Tibial artery (tissue), 4 donors: Measurements from ENCODE around the gene TXNDC11.

Experiments
- DNase-seq, 2 donors: peaks; one replicate each; pipeline ENCODE4 v3.0.0-alpha.2; 2019
- H3K27ac ChIP-seq, 2 donors: fragments of 200-600 bp; sonication (generic) in 1 of 2; 1 replicate in 1 of 2; 2 replicates in 1 of 2; pipeline ENCODE4 v1.5.1; 2018 to 2019; ENCODE audit warnings: mild to moderate bottlenecking in 1 of 2
- H3K27me3 ChIP-seq, 2 donors: fragments of 200-600 bp; sonication (generic) in 1 of 2; one replicate each; pipeline versions ENCODE4 v1.5.1 to v1.6.0; 2016 to 2019
- H3K36me3 ChIP-seq, 3 donors: fragments of 200-600 bp; sonication (generic) in 2 of 3; one replicate each; pipeline ENCODE4 v1.5.1; 2016 to 2019; ENCODE audit warnings: mild to moderate bottlenecking in 2 of 3
- H3K4me1 ChIP-seq, 4 donors: fragments of 200-600 bp; sonication (generic) in 2 of 4; 1 replicate in 3 of 4; 2 replicates in 1 of 4; pipeline ENCODE4 v1.5.1; 2016 to 2019
- H3K4me3 ChIP-seq, 2 donors: fragments of 200-600 bp; sonication (generic) in 1 of 2; 1 replicate in 1 of 2; 2 replicates in 1 of 2; pipeline ENCODE4 v1.5.1; 2018 to 2019; ENCODE audit warnings: mild to moderate bottlenecking in 2 of 2
- H3K9me3 ChIP-seq, 3 donors: fragments of 200-600 bp; sonication (generic) in 1 of 3; one replicate each; pipeline ENCODE4 v1.5.1; 2016 to 2019
- CTCF ChIP-seq, 2 experiments: fragments of 200-600 bp in 1 of 2; fragments of 450-650 bp in 1 of 2; IDR thresholded peaks; one replicate each; pipeline ENCODE4 v1.5.1; 2017 to 2019; ENCODE audit warnings: antibody characterized with exemption in 2 of 2, mild to moderate bottlenecking in 1 of 2, moderate library complexity in 1 of 2
- intact Hi-C: fragments of 100-400 bp; cut with DNase I; formaldehyde crosslinking; loops from one replicate; pipeline ENCODE4 v1.15.0; 2023; ENCODE audit warnings: low total_unique reads

TXNDC11 gene

GRCh38 chr16:11756248-11756647 is 13.6 kb upstream of the TXNDC11 start:
- Histone ChIP-seq H3K4me1 (peaks cover 0 to 18% (median 11%) of the 10 kb centered on the region in 4 donors), H3K36me3 (peaks cover 61 to 89% (median 64%) of the 10 kb centered on the region in 3 donors), H3K27me3 (no peaks in the 10 kb centered on the region), H3K4me3 (no peak overlapping the region), H3K27ac (no peak overlapping the region), H3K9me3 (no peaks in the 10 kb centered on the region)
- TF ChIP-seq CTCF (IDR thresholded peaks at IDR 0.05), result no peak
- intact Hi-C loops, result no loop called here
- no peak for DNase-seq

GRCh38 chr16:11755022-11755760 is 12.5 kb upstream of the TXNDC11 start:
- H3K4me1 ChIP-seq, result peaks cover 0 to 18% (median 11%) of the 10 kb centered on the region in 4 donors
- TF ChIP-seq CTCF (IDR thresholded peaks at IDR 0.05), result no peak
- no peak for DNase-seq
- no peaks in the 10 kb centered on the region for H3K9me3 ChIP-seq
- H3K36me3 ChIP-seq, result peaks cover 62 to 89% (median 66%) of the 10 kb centered on the region in 3 donors
- H3K27me3 ChIP-seq, result no peaks in the 10 kb centered on the region
- intact Hi-C loops, result no loop called here
- no peak overlapping the region for H3K27ac ChIP-seq
- no peak overlapping the region for H3K4me3 ChIP-seq

GRCh38 chr16:11752856-11753255 is 10.2 kb upstream of the TXNDC11 start:
- no peak overlapping the region for H3K4me3 ChIP-seq
- no peaks in the 10 kb centered on the region for H3K9me3 ChIP-seq
- H3K27ac ChIP-seq, result no peak overlapping the region
- DNase-seq, result no peak
- H3K27me3 ChIP-seq, result no peaks in the 10 kb centered on the region
- intact Hi-C loops, result no loop called here
- peaks cover 74 to 95% (median 82%) of the 10 kb centered on the region in 3 donors for H3K36me3 ChIP-seq
- TF ChIP-seq CTCF (IDR thresholded peaks at IDR 0.05), result no peak
- H3K4me1 ChIP-seq, result peaks cover 0 to 4% (median 2%) of the 10 kb centered on the region in 4 donors

- intact Hi-C loops, result no loop called here
- Histone ChIP-seq H3K27ac (no peak overlapping the region), H3K36me3 (peaks cover 55 to 69% (median 62%) of the 10 kb centered on the region in 3 donors), H3K4me3 (no peak overlapping the region), H3K9me3 (no peaks in the 10 kb centered on the region), H3K27me3 (no peaks in the 10 kb centered on the region), H3K4me1 (no peaks in the 10 kb centered on the region)
- no peak for DNase-seq
- TF ChIP-seq CTCF (IDR thresholded peaks at IDR 0.05), result no peak
Measured at GRCh38 chr16:11750056-11750455, 7.4 kb upstream of the TXNDC11 start.

- no peak for DNase-seq
- Histone ChIP-seq H3K36me3 (peaks cover 46 to 56% (median 51%) of the 10 kb centered on the region in 3 donors), H3K4me3 (no peak overlapping the region), H3K27ac (no peak overlapping the region), H3K4me1 (peaks cover 0 to 4% (median 2%) of the 10 kb centered on the region in 4 donors), H3K9me3 (no peaks in the 10 kb centered on the region), H3K27me3 (no peaks in the 10 kb centered on the region)
- intact Hi-C loops, result no loop called here
- TF ChIP-seq CTCF (IDR thresholded peaks at IDR 0.05), result no peak
Measured at GRCh38 chr16:11748404-11749254, 6.0 kb upstream of the TXNDC11 start.
